OCI-LY3 (cell line): ENCODE data around the gene CEP162.
"Not testable (repeated sequence)": the region's sequence is repeated elsewhere in the genome, so short reads cannot be mapped to it uniquely, and the experiment has no call there.

Experiments
- H2AFZ ChIP-seq: fragments of 200-600, 300-600 bp; shearing (Covaris generic); 2 replicates; pipeline ENCODE4 v1.6.0; 2014; ENCODE audit warnings: antibody characterized with exemption, low read depth, low read length
- H3K27ac ChIP-seq: fragments of 200-600, 300-600 bp; sonication (generic); 2 replicates; pipeline ENCODE4 v1.5.1; 2014; ENCODE audit warnings: mild to moderate bottlenecking, low read length, moderate library complexity, mixed read lengths
- H3K27me3 ChIP-seq: fragments of 200-600, 300-600 bp; sonication (generic); 2 replicates; pipeline ENCODE4 v1.6.1; 2014; ENCODE audit warnings: low read depth, low read length, mixed read lengths
- H3K36me3 ChIP-seq: fragments of 200-600, 300-600 bp; sonication (generic); replicated peaks from 2 replicates; pipeline ENCODE3; 2014; ENCODE audit warnings: low read depth, low read length, mixed read lengths
- H3K4me1 ChIP-seq: fragments of 300-600, 200-600 bp; sonication (generic); 2 replicates; pipeline ENCODE4 v1.6.1; 2014; ENCODE audit warnings: low read length, mixed read lengths
- H3K4me2 ChIP-seq: fragments of 200-600, 300-600 bp; sonication (generic); 2 replicates; pipeline ENCODE4 v1.6.1; 2014; ENCODE audit warnings: low read length, mixed read lengths
- H3K4me3 ChIP-seq: fragments of 300-600, 200-600 bp; sonication (generic); 2 replicates; pipeline ENCODE4 v1.5.1; 2014; ENCODE audit warnings: antibody characterized with exemption, mild to moderate bottlenecking, low read length, moderate library complexity
- H3K79me2 ChIP-seq: fragments of 300-600, 200-600 bp; shearing (Covaris generic); 2 replicates; pipeline ENCODE4 v1.6.1; 2014; ENCODE audit warnings: mild to moderate bottlenecking, low read length, mixed read lengths
- H3K9ac ChIP-seq: fragments of 300-600, 200-600 bp; shearing (Covaris generic); 2 replicates; pipeline ENCODE4 v1.6.0; 2014; ENCODE audit warnings: mild to moderate bottlenecking, low read length, moderate library complexity
- H3K9me3 ChIP-seq: fragments of 200-600, 300-600 bp; shearing (Covaris generic); 2 replicates; pipeline ENCODE4 v1.6.1; 2014; ENCODE audit warnings: low read length, mixed read lengths; ENCODE audit not compliant: insufficient read depth
- H4K20me1 ChIP-seq: fragments of 200-600, 300-600 bp; sonication (generic); 2 replicates; pipeline ENCODE4 v1.6.1; 2016; ENCODE audit warnings: low read length, mixed read lengths; ENCODE audit not compliant: insufficient read depth
- EZH2phosphoT487 ChIP-seq: fragments of 200-600 bp; shearing (Covaris generic); IDR thresholded peaks from 2 replicates; pipeline ENCODE4 v1.6.1; 2018; ENCODE audit warnings: antibody characterized with exemption, mixed run types, low read depth
- TF ChIP-seq, protein P1 (sequence below): fragments of 200-600, 300-600 bp; sonication (generic); IDR thresholded peaks from 2 replicates; pipeline ENCODE4 v1.5.1; 2014; ENCODE audit warnings: antibody characterized with exemption, low read length, low read depth

Gene CEP162

DNA sequence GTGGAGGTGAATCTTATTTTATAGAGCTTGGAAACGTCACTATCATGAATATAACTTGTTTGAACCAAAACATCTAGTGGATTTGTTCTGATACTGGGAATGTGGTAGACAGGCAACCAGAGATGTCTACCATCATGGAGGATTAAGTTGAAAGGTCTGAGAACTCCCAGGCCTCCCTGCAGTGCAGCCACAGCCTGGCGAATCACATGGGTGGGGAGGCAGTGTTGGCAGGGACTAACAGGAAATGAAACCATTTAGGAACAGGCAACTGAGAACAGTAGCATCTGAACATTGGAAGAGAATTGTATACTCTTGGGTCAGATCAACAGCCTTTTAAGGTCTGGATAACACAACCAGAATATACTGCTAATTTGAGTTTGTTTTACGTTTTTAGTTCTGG lies 22.3 kb upstream of the CEP162 start:
- H2AFZ ChIP-seq, result no peak overlapping the region
- no peak overlapping the region for H3K4me2 ChIP-seq
- H3K9me3 ChIP-seq, result no peaks in the 10 kb centered on the region
- H4K20me1 ChIP-seq, result no peaks in the 10 kb centered on the region
- H3K27ac ChIP-seq, result no peak overlapping the region
- no peaks in the 10 kb centered on the region for H3K27me3 ChIP-seq
- no peak overlapping the region for H3K9ac ChIP-seq
- no peaks in the 10 kb centered on the region for H3K79me2 ChIP-seq
- no peak overlapping the region for H3K4me3 ChIP-seq
- TF ChIP-seq, protein P1, sequence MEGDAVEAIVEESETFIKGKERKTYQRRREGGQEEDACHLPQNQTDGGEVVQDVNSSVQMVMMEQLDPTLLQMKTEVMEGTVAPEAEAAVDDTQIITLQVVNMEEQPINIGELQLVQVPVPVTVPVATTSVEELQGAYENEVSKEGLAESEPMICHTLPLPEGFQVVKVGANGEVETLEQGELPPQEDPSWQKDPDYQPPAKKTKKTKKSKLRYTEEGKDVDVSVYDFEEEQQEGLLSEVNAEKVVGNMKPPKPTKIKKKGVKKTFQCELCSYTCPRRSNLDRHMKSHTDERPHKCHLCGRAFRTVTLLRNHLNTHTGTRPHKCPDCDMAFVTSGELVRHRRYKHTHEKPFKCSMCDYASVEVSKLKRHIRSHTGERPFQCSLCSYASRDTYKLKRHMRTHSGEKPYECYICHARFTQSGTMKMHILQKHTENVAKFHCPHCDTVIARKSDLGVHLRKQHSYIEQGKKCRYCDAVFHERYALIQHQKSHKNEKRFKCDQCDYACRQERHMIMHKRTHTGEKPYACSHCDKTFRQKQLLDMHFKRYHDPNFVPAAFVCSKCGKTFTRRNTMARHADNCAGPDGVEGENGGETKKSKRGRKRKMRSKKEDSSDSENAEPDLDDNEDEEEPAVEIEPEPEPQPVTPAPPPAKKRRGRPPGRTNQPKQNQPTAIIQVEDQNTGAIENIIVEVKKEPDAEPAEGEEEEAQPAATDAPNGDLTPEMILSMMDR, result no peak
- TF ChIP-seq EZH2phosphoT487, result no peak
- H3K4me1 ChIP-seq, result peaks cover 16% of the 10 kb centered on the region
- H3K36me3 ChIP-seq, result no peaks in the 10 kb centered on the region

DNA sequence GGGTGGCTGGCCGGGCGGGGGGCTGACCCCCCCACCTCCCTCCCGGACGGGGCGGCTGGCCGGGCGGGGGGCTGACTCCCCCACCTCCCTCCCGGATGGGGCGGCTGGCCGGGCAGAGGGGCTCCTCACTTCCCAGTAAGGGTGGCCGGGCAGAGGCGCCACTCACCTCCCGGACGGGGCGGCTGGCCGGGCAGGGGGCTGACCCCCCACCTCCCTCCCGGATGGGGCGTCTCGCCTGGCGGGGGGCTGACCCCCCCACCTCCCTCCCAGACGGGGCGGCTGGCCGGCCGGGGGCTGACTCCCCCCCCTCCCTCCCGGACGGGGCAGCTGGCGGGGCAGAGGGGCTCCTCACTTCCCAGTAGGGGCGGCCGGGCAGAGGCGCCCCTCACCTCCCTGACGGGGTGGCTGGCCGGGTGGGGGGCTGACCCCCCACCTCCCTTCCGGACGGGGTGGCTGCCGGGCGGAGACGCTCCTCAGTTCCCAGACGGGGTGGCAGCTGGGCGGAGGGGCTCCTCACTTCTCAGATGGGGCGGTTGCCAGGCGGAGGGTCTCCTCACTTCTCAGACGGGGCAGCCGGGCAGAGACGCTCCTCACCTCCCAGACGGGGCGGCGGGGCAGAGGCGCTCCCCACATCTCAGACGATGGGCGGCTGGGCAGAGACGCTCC lies 17.1 kb upstream of the CEP162 start:
- H3K4me2 ChIP-seq, H4K20me1 ChIP-seq, H3K27me3 ChIP-seq, H3K27ac ChIP-seq, H3K4me3 ChIP-seq, H3K9ac ChIP-seq, H3K36me3 ChIP-seq, H3K79me2 ChIP-seq, H2AFZ ChIP-seq, H3K9me3 ChIP-seq: not testable (repeated sequence)
- H3K4me1 ChIP-seq, result peaks cover 33% of the 10 kb centered on the region

DNA sequence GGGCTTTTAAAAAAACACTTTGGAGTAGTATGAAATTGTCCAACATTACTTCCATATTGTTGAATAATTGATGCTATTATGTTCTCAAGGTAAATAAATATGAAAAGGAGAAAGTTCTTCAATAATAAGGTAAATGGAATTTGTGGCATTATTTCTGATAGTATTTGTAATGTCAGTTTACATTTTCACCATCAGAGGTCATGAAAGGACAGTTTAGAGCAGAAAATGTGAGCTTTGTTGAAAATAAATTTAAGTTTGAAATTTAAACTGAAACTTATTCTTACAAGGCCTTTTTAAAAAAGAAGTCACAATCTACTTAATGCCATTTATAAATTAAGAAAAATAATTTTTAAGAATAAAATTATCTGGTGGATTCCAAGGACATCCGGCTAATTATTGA lies 15.8 kb upstream of the CEP162 start:
- Histone ChIP-seq H3K9ac (no peak overlapping the region), H3K27me3 (no peaks in the 10 kb centered on the region), H3K79me2 (no peaks in the 10 kb centered on the region), H3K9me3 (no peaks in the 10 kb centered on the region), H3K27ac (no peak overlapping the region), H3K4me1 (peaks cover 21% of the 10 kb centered on the region), H3K4me2 (peak overlapping the region; percentile 49), H2AFZ (no peak overlapping the region), H3K4me3 (no peak overlapping the region), H3K36me3 (no peaks in the 10 kb centered on the region), H4K20me1 (no peaks in the 10 kb centered on the region)
- TF ChIP-seq EZH2phosphoT487, result no peak
- TF ChIP-seq, protein P1, result peak; percentile 49

DNA sequence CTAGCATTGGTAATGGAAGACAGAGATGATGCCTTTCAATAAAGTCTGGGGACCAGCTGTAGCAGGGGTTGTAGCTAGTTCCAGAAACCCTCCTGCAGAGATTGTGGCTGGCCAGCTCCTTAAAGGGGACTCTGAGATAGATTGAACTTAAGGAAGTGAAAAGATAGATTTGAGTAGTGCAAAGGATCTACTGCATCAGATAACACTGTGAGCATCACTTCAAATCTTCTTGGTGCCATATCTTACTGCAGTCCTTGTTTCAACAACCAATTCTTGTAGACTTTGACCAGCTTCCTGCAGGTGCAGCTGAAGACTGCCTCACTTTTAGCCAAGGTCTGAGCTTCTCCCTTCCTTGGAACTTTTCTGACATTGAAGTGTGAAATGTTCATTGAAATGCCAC lies 14.8 kb upstream of the CEP162 start:
- H3K9me3 ChIP-seq, result no peaks in the 10 kb centered on the region
- peak overlapping the region; percentile 60 for H3K27ac ChIP-seq
- no peaks in the 10 kb centered on the region for H4K20me1 ChIP-seq
- H3K4me2 ChIP-seq, result peak overlapping the region; percentile 49
- H2AFZ ChIP-seq, result no peak overlapping the region
- H3K36me3 ChIP-seq, result no peaks in the 10 kb centered on the region
- H3K9ac ChIP-seq, result no peak overlapping the region
- no peaks in the 10 kb centered on the region for H3K27me3 ChIP-seq
- no peak overlapping the region for H3K4me3 ChIP-seq
- peaks cover 21% of the 10 kb centered on the region for H3K4me1 ChIP-seq
- no peaks in the 10 kb centered on the region for H3K79me2 ChIP-seq
- TF ChIP-seq, protein P1, result no peak
- TF ChIP-seq EZH2phosphoT487, result no peak

DNA sequence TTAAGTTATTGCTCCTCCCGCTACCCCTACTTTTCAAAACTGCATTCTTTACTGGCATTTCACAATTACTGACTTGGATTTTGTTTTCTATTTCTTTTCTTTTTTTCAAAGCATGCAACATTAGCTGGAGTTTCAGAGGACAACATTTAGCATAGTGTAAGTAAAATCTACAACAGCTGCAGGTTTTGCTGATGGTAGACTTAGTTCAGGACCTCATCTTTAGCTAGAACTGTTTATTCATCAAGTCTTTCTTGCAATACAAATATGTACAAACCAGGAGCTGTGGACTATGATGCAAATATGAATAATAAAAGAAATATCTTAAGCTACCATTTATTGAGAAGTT lies 728 bp upstream of the CEP162 start:
- H2AFZ ChIP-seq, result peak overlapping the region; percentile 97
- TF ChIP-seq EZH2phosphoT487, result no peak
- TF ChIP-seq, protein P1, result no peak
- no peak overlapping the region for H3K27ac ChIP-seq
- peak overlapping the region; percentile 75 for H3K4me2 ChIP-seq
- peaks cover 16% of the 10 kb centered on the region for H3K27me3 ChIP-seq
- no peaks in the 10 kb centered on the region for H3K36me3 ChIP-seq
- H3K9ac ChIP-seq, result peak overlapping the region; percentile 69
- H3K9me3 ChIP-seq, result no peaks in the 10 kb centered on the region
- H3K4me1 ChIP-seq, result peaks cover 10% of the 10 kb centered on the region
- no peaks in the 10 kb centered on the region for H3K79me2 ChIP-seq
- peak overlapping the region; percentile 87 for H3K4me3 ChIP-seq
- H4K20me1 ChIP-seq, result no peaks in the 10 kb centered on the region
